ENCODE data around the gene ANXA3.

DNA sequence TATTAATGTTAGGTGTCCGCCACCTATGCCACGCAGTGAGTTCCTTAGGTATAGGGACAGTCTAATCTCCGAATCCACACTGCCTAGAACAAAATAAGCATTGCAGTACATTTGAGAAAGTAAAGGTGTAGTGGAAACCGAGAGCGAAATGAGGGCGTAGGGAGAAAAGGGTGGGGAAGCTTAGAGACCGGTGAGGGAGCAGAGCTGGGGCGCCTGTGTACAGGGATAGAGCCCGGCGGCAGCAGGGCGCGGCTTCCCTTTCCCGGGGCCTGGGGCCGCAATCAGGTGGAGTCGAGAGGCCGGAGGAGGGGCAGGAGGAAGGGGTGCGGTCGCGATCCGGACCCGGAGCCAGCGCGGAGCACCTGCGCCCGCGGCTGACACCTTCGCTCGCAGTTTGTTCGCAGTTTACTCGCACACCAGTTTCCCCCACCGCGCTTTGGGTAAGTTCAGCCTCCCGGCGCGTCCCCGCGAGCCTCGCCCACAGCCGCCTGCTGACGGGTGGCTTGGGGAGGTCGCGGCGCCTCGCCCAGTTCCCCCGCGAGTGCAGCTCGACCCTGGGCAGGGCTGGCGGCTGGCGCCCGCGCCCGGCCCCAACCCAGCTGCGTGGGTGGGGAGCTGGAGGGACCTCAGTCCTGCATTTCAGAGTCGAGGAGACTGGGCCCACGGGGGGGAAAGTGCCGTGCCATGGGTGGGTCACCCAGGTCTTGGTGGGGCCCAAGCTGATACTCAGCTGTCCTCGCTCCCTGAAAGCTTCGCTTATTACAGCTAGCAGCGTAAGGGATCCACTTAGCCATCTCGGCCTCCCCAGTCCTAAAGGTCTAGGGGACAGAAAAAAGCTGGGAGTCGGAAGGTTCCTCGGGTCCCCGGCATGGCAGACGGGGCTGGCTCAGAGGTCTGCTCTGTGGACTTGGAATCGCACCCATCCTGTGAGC, at the start of gene ANXA3:
- TF ChIP-seq, protein P1, sequence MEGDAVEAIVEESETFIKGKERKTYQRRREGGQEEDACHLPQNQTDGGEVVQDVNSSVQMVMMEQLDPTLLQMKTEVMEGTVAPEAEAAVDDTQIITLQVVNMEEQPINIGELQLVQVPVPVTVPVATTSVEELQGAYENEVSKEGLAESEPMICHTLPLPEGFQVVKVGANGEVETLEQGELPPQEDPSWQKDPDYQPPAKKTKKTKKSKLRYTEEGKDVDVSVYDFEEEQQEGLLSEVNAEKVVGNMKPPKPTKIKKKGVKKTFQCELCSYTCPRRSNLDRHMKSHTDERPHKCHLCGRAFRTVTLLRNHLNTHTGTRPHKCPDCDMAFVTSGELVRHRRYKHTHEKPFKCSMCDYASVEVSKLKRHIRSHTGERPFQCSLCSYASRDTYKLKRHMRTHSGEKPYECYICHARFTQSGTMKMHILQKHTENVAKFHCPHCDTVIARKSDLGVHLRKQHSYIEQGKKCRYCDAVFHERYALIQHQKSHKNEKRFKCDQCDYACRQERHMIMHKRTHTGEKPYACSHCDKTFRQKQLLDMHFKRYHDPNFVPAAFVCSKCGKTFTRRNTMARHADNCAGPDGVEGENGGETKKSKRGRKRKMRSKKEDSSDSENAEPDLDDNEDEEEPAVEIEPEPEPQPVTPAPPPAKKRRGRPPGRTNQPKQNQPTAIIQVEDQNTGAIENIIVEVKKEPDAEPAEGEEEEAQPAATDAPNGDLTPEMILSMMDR (IDR thresholded peaks at IDR 0.05; ENCODE audit: poor library complexity) = no peak
- TF ChIP-seq EZH2phosphoT487 (IDR thresholded peaks at IDR 0.05; ENCODE audit: low read depth, severe bottlenecking, unreplicated experiment) (no peak), EZH2 (IDR thresholded peaks at IDR 0.05; ENCODE audit: borderline replicate concordance) (no peak)

Data from hepatocyte (in vitro differentiated cells).